SU-DHL-6 (cell line): Measurements from ENCODE around the gene NPTX2.

ENCODE experiments used
- H2AFZ ChIP-seq: fragments of 200-600 bp; sonication (generic); 2 replicates; pipeline ENCODE4 v1.6.1; 2014; ENCODE audit warnings: low read depth, mild to moderate bottlenecking, moderate library complexity, mixed read lengths, antibody characterized with exemption, low read length; ENCODE audit not compliant: severe bottlenecking
- H3F3A ChIP-seq: fragments of 200-600 bp; shearing (Covaris generic); 2 replicates; pipeline ENCODE4 v1.6.0; 2016; ENCODE audit warnings: antibody characterized with exemption, mild to moderate bottlenecking; ENCODE audit not compliant: insufficient read depth
- H3K27ac ChIP-seq: fragments of 200-600 bp; sonication (generic); 2 replicates; pipeline ENCODE4 v1.5.1; 2016; ENCODE audit warnings: low read depth, mild to moderate bottlenecking, low read length, moderate library complexity, mixed read lengths
- H3K27me3 ChIP-seq: fragments of 200-600 bp; sonication (generic), shearing (Covaris generic); 2 replicates; pipeline ENCODE4 v1.6.0; 2014; ENCODE audit warnings: mild to moderate bottlenecking, low read length
- H3K36me3 ChIP-seq: fragments of 200-600 bp; sonication (generic); 2 replicates; pipeline ENCODE4 v1.6.1; 2014; ENCODE audit warnings: mild to moderate bottlenecking, low read length, mixed read lengths
- H3K4me2 ChIP-seq: fragments of 300-600, 200-600 bp; shearing (Covaris generic), sonication (generic); 2 replicates; pipeline ENCODE4 v1.6.0; 2014; ENCODE audit warnings: low read length, low read depth, mild to moderate bottlenecking; ENCODE audit not compliant: poor library complexity, severe bottlenecking
- H3K4me3 ChIP-seq: fragments of 200-600 bp; sonication (generic); 2 replicates; pipeline ENCODE4 v1.5.1; 2014; ENCODE audit warnings: antibody characterized with exemption, low read length, mild to moderate bottlenecking, mixed read lengths; ENCODE audit not compliant: insufficient read depth, poor library complexity, severe bottlenecking
- H3K79me2 ChIP-seq: fragments of 200-600 bp; sonication (generic); 2 replicates; pipeline ENCODE4 v1.6.1; 2014; ENCODE audit warnings: mild to moderate bottlenecking, low read length, moderate library complexity; ENCODE audit not compliant: insufficient read depth
- H3K9ac ChIP-seq: fragments of 200-600 bp; sonication (generic); 2 replicates; pipeline ENCODE4 v1.7.0; 2014; ENCODE audit warnings: mild to moderate bottlenecking, low read length
- H3K9me2 ChIP-seq: fragments of 200-600 bp; sonication (generic); replicated peaks from 2 replicates; pipeline ENCODE4 v1.6.1; 2014; ENCODE audit warnings: low read length; ENCODE audit not compliant: insufficient read depth
- H3K9me3 ChIP-seq: fragments of 200-600 bp; sonication (generic); 2 replicates; pipeline ENCODE4 v1.6.1; 2014; ENCODE audit warnings: low read length, mixed read lengths; ENCODE audit not compliant: insufficient read depth
- H4K20me1 ChIP-seq: fragments of 200-600 bp; sonication (generic); 2 replicates; pipeline ENCODE4 v1.6.1; 2014; ENCODE audit warnings: low read depth, mild to moderate bottlenecking, antibody characterized with exemption, low read length, moderate library complexity, mixed read lengths
- CTCF ChIP-seq: fragments of 200-600 bp; sonication (generic); IDR thresholded peaks from one replicate; pipeline ENCODE4 v1.5.1; 2017; ENCODE audit warnings: antibody characterized with exemption, mild to moderate bottlenecking, low read length, moderate library complexity; ENCODE audit not compliant: insufficient read depth, poor library complexity, severe bottlenecking
- EZH2phosphoT487 ChIP-seq: fragments of 200-600 bp; sonication (generic), shearing (Covaris generic); conservative IDR thresholded peaks from 2 replicates; pipeline ENCODE4 v1.6.1; 2018; ENCODE audit warnings: mild to moderate bottlenecking, antibody characterized with exemption, low read length, moderate library complexity, mixed read lengths

NPTX2 gene

GRCh38 chr7:98657736-98658135 is 40.7 kb downstream of the NPTX2 start:
- Histone ChIP-seq H3K27me3 (no peaks in the 10 kb centered on the region), H3K27ac (no peak overlapping the region), H3F3A (no peaks in the 10 kb centered on the region), H3K4me2 (no peak overlapping the region), H3K9me2 (no peaks in the 10 kb centered on the region), H3K4me3 (no peak overlapping the region), H3K36me3 (no peaks in the 10 kb centered on the region), H2AFZ (no peak overlapping the region), H3K9me3 (peaks cover 17% of the 10 kb centered on the region; the same call in 1 of the 2 replicates), H3K79me2 (no peaks in the 10 kb centered on the region), H3K9ac (no peak overlapping the region), H4K20me1 (no peaks in the 10 kb centered on the region)
- no peak for TF ChIP-seq CTCF
- TF ChIP-seq EZH2phosphoT487 = no peak

- no peak overlapping the region for H3K4me2 ChIP-seq
- H3K79me2 ChIP-seq = no peaks in the 10 kb centered on the region
- H3K36me3 ChIP-seq = no peaks in the 10 kb centered on the region
- no peak for TF ChIP-seq EZH2phosphoT487
- TF ChIP-seq CTCF = no peak
- no peaks in the 10 kb centered on the region for H3F3A ChIP-seq
- no peaks in the 10 kb centered on the region for H3K9me2 ChIP-seq
- 0 out of 2 replicates have a peak, but pooled peaks cover 3% of the 10 kb centered on the region for H3K27me3 ChIP-seq
- H3K9me3 ChIP-seq = peaks cover 16% of the 10 kb centered on the region; the same call in 1 of the 2 replicates
- H3K9ac ChIP-seq = no peak overlapping the region
- H3K27ac ChIP-seq = no peak overlapping the region
- H2AFZ ChIP-seq = no peak overlapping the region
- no peak overlapping the region for H3K4me3 ChIP-seq
- no peaks in the 10 kb centered on the region for H4K20me1 ChIP-seq
These were observed 42.7 kb downstream of the NPTX2 start for GRCh38 chr7:98659756-98660155.

GRCh38 chr7:98661607-98662006 is 44.5 kb downstream of the NPTX2 start:
- no peak overlapping the region for H3K9ac ChIP-seq
- H3K79me2 ChIP-seq = no peaks in the 10 kb centered on the region
- no peak overlapping the region for H3K4me3 ChIP-seq
- 0 out of 2 replicates have a peak, but pooled peaks cover 3% of the 10 kb centered on the region for H3K27me3 ChIP-seq
- TF ChIP-seq EZH2phosphoT487 (no peak), CTCF (no peak)
- no peaks in the 10 kb centered on the region for H3K36me3 ChIP-seq
- no peak overlapping the region for H3K4me2 ChIP-seq
- H2AFZ ChIP-seq = no peak overlapping the region
- H3K27ac ChIP-seq = no peak overlapping the region
- H3F3A ChIP-seq = no peaks in the 10 kb centered on the region
- H4K20me1 ChIP-seq = no peaks in the 10 kb centered on the region
- no peaks in the 10 kb centered on the region for H3K9me3 ChIP-seq
- no peaks in the 10 kb centered on the region for H3K9me2 ChIP-seq
